Measurements from ENCODE around the gene IGFBP6.
A peak's percentile ranks its signal among the peaks of the same experiment; 100 is the strongest.

- TF ChIP-seq, protein P1, sequence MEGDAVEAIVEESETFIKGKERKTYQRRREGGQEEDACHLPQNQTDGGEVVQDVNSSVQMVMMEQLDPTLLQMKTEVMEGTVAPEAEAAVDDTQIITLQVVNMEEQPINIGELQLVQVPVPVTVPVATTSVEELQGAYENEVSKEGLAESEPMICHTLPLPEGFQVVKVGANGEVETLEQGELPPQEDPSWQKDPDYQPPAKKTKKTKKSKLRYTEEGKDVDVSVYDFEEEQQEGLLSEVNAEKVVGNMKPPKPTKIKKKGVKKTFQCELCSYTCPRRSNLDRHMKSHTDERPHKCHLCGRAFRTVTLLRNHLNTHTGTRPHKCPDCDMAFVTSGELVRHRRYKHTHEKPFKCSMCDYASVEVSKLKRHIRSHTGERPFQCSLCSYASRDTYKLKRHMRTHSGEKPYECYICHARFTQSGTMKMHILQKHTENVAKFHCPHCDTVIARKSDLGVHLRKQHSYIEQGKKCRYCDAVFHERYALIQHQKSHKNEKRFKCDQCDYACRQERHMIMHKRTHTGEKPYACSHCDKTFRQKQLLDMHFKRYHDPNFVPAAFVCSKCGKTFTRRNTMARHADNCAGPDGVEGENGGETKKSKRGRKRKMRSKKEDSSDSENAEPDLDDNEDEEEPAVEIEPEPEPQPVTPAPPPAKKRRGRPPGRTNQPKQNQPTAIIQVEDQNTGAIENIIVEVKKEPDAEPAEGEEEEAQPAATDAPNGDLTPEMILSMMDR (IDR thresholded peaks at IDR 0.05): peak; percentile 89 to 93 (median 93)
- TF ChIP-seq POLR2A (IDR thresholded peaks at IDR 0.05) (no peak), POLR2AphosphoS5 (IDR thresholded peaks at IDR 0.05) (peak; percentile 28 to 74 (median 62))
Measured at GRCh38 chr12:53065975-53066931, 31.2 kb upstream of the IGFBP6 start.

Data from breast epithelium (tissue), 3 donors.